ENCODE results near the gene MYLK3.

GRCh38 chr16:46763147-46763546 lies 15.0 kb upstream of the MYLK3 start:
- TF ChIP-seq CTCF (IDR thresholded peaks at IDR 0.05) = no peak
- TF ChIP-seq POLR2A (IDR thresholded peaks at IDR 0.05) = no peak

Measured in lower leg skin (tissue), 3 donors.